Myocyte (in vitro differentiated cells): ENCODE measurements around the gene HSD11B1. TPM values are rescaled to one million over a fixed set of nuclear protein-coding genes. Genes with fewer than 3 reads are reported as not detected.
"Not testable (repeated sequence)": the region's sequence is repeated elsewhere in the genome, so short reads cannot be mapped to it uniquely, and the experiment has no call there.

Experiments
- DNase-seq: peaks from one replicate; pipeline ENCODE4 v3.0.0-alpha.2; 2012; ENCODE audit warnings: low read depth
- total RNA-seq: library from RNA; depleted of rRNA; stranded (reverse); fragments of >200 nt; gene quantifications from 2 replicates; pipeline ENCODE4 v1.2.3, GENCODE V29; 2014

Gene HSD11B1
- total RNA-seq, 1 donor from 2014 or later: 2.0 TPM

DNA sequence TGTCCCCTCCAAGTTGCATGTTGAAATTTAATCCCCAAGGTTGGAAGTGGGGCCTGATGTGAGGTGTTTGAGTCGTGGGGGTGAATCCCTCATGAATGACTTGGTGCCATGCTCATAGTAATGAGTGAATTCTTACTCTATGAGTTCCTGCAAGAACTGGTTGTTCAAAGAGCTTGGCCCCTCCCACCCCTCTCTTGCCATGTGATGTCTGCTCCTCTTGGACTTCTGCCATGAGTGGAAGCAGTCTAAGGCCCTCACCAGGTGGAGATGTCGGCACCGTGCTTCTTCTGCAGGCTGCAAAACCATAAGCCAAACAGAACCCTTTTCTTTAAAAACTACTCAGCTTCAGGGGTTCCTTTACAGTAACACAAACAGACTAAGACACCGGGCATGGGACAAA, 15.2 kb upstream of the HSD11B1 start:
- no peak for DNase-seq

DNA sequence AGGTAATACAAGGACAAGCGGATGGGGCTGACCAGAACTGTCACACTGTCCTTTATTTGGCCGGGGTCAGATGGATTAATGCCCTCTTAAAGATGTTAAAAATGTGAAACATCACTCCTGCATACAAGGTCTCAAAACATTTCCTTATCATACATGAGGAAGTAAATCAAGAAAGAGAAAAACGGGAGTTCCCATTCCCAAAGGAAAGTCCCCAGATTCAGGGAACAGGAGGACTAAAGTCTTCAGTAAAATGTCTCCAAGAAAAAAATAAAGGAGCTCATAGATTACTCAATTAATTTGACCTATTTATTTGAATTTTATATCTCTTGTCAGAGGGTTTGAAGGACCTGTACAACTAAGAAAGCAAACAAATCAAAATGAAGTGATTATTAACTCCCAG, 13.4 kb upstream of the HSD11B1 start:
- DNase-seq: no peak

DNA sequence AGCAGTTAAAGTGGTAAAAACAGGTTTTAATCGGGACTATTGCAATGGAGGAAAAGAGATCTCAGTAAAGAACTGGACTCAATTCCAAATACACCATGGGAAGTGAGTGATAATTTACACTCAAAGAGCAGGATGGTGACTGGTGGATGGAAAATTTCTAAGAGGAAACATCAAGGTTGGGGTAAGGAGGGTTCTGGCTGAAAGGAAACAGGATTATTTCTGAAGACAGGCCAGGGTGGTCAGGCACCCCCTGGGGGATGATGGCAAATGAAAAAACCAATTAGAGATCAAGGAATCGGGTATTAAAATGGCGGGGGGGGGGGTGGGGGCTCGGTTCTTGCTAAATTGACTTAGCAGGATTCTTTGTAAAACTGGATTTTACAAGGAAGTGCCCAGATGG, 12.3 kb upstream of the HSD11B1 start:
- no peak for DNase-seq

DNA sequence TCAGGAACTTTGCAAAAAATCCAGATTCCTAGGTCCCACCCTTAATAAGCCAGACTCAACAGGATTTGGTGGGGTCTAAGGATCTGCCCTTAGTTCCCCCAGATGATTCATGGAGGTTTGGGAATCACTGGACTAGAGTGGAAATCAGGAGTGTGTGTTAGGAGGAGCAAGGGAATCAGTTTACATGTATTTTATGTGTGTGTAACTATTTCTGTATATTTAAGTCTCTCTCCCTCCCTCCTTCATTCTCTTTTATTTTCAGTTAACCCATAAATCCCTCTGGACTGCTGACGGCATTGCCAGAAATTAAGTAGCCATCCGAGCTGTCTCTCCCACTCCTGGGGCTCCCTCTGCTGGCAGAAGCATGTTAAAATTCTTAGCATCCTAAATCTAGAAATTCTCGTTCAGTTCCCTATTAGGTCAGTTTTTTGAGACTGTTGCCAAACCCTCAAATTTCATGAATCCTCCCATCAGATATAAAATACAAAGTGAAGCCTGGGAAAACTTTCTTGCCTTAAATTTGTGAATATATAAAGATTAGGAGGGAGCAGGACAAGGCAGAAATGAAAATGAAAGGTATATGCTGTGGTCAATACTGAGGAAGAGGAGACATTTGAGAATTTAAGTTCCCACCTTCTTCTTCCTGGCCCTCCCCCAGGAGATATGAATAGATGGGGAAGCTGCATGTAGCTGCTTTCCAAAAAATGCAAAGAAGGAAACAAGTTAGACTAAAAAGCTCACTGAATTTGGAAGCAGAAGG, 11.7 kb upstream of the HSD11B1 start:
- peak; percentile 87 for DNase-seq

DNA sequence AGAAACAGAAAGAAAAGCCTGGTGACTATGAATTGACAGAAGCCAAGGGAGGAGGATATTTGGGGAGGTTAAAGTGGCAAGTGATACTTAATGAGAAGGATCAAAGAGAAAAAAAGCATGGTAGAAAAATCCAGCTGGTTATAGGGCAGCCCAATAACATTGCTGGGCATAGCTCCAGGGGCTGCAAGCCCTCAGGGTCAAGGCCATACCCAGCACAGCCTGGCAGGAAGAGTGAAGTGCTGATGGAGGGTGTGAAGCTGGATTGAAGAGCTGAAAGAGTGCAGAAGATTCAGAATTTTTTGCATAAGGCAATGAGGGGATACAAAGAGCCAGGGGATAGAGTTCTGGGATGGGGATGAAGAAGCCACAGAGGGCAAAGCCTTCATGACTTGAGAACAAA, 8.0 kb upstream of the HSD11B1 start:
- no peak for DNase-seq

DNA sequence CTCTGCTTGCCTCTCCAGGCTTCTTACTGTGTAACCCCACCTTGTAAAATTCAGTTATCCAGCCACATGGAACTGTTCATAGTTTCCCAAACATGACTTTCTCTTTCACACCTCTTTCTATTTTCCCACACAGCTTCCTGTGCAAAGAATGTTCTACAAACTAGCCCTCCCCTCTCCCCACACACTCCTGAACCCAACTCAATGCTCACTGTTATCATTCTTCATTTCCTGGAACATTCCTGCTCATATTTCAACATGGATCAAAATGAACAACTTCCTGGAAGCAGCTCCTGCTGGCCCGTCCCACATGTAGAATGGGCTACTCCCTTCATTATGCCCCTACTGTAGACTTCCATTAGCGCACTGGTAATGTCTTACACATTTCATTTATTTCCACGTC, 7.5 kb upstream of the HSD11B1 start:
- no peak for DNase-seq

DNA sequence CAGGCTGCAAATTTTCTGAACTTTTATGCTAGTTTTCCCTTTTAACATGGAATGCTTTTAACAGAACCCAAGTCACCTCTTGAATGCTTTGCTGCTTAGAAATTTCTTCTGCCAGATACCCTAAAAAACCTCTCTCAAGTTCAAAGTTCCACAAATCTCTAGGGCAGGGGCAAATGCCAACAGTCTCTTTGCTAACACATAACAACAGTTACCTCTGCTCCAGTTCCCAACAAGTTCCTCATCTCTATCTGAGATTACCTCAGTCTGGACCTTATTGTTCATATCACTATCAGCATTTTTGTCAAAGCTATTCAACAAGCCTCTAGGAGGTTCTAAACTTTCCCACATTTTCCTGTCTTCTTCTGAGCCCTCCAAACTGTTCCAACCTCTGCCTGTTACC, 4.0 kb upstream of the HSD11B1 start:
- DNase-seq: not testable (repeated sequence)

DNA sequence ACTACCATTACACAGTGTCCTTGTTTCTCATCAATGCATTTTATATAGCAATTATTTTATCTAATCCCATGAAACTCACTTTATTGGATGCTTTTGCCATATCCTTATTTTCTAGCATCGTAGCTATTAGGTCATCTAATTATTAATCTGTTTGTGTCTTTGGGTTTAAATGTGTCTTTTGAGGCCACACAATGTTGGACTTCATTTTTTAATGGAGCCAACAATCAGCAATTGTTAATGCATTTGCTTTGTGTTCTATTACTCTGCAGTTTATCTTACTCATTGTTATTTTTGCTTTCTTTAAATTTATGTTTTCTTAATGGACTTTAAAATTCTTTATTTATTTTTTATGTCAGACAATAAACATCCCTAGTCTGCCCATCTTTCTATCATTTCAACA, 1.8 kb upstream of the HSD11B1 start:
- DNase-seq: no peak

DNA sequence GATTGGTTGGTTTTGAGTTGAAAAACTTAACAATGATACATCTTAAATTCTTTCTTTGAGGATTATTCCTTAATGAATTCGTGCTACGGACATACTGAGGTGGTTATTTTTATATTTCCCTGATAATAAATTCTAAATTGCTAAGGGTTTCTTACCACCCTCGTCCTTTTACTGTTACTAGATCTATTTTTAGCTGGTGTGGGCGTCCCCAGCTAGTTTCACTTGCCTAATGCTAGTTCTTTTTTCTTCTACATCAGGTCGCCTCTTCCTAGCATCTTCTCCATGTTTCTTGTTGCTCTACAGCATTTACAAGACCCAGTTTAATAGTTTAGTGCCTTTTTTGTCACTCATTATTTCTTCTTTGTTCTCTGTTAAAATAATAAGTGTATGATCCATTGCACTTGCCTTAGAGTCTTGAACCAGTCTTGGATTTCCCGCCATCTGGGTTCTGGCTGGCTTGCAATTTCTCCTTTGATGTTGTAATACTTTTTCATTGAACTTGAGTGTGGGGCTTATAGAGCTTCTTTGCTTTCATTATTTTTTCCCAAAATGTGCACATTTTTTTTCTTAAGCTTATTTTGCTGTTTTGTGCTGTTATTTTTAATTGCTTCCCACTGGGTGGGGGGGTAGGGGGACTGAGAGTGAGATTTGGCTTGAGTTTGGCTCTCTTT, 677 bp upstream of the HSD11B1 start:
- no peak for DNase-seq

DNA sequence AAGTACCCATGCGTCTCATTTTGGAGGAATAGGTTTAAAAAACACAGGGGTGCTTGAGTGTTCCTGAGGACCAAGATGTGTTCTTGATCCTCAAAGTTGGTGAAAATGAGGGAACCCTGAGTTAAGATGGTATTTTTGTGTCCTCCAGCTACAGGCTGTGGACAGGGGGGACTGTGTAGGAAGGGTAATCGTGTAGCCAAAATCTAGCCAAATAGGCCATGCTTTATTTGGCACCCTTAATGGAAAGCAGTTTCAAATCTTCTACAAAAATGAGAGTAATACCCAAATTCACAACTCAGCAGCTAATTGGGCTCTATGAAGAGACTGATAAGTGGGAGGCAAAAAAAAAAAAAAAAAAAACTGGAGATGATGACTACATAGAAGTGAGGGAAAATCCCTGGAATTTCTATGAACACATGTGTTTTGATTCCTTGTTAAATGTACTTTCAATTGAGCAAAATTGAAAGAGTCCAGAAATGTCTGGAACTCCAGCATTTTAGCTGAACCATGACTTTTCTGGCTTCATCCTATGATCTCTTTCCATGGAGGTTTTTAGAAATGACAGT, 470 bp downstream of the HSD11B1 start:
- DNase-seq: no peak

DNA sequence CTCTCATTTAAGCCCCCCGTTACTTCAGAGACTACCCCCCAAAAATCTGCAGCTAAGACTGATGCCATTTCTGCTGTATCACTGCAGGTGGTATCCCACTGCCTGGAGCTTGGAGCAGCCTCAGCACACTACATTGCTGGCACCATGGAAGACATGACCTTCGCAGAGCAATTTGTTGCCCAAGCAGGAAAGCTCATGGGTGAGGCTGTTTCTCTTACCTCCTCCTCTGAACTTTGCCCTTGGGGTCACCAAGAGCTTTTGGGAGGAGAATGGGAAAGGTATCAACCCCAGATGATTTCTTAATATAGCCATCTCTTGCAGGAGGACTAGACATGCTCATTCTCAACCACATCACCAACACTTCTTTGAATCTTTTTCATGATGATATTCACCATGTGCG, 2.0 kb downstream of the HSD11B1 start:
- DNase-seq: no peak

DNA sequence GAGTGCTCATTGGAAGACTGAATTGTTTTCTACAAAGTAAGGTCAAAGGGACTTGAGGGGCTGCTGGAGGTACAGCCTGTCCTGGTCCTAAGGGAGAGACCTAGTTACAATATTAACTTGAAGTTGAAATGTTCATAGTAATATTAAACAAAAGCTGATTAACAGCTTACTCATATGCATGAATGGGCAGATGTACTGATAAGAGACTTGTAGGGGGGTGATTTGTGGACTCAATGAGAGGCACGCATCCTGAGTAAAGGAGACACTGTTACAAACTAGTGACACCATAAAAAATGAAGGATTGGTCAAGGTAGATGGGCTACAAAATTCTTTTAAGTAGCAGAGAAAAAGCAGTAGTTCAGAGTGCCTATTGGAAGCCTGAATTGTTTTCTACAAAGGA, 2.7 kb downstream of the HSD11B1 start:
- DNase-seq: no peak

DNA sequence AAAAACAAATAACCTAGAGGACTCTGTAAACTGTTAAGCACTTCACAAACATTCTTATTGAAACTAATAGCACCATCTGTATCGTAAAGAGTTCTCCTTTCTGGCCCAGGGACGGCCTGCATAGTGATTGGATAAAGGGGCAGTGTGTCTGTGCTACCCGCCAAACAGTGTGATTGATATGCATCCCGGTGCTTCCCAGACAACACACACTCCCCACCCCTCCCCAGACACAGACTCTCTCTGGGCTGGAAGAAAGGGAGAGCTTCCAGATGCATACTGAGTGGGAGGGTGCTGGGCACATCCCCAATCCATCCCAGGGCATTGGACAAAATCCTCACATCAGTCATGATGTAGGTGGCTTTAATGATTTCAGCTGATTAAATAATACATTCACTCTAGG, 3.7 kb downstream of the HSD11B1 start:
- no peak for DNase-seq

DNA sequence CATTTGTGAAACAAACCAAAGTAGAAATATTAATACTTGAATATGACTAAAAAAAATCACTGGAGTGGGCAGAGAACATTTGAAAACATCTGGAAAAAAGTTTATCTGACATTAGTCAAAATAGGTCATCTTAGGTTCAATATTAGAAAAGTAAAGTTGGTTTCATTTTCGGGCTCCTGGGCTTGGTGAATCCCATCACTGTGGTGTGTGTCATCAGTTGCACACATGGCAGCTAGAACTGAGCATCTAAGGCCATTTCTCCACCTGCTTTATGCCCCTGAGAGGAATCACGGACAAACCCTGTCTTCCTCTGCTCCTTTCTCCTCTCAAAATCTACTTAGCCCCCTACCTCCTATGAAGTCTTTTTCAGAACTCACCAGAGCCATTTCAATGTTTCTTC, 5.4 kb downstream of the HSD11B1 start:
- no peak for DNase-seq

DNA sequence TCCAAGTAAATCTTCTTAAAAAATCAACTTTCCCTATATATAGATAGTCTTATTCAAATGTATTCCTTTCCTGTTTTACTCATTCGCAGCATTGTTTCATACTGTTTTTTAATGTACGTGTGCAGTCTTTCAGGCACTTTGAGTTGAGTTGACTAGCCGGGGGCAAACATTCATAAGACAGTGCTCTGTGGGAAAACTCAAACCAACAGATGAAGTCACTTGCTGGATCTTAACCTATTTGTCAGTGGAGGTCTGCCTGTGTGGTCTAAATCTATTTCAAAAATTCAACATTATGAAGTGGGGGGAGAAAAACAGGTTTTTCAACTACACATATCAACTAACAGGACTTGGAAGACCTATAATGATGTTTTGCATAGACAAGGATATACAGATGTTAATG, 6.2 kb downstream of the HSD11B1 start:
- DNase-seq: no peak

DNA sequence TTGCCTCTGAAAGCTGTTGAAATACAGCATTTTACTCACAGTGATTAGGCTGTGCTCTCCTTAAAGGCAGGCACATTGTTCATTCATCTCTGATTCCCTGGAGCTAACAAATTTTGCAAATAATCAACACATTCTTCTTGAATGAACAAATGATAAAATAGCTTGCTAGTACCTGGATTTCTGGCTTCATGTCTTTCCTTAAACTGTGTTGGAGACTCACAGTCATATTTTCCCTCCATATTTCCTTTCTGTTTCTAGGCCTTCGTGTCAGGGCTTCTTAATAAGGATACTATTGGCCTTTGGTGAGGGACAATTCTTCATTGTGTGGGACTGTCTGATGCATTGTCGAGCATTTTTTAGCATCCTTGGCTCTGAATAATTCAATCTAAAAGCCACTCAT, 9.7 kb downstream of the HSD11B1 start:
- no peak for DNase-seq

DNA sequence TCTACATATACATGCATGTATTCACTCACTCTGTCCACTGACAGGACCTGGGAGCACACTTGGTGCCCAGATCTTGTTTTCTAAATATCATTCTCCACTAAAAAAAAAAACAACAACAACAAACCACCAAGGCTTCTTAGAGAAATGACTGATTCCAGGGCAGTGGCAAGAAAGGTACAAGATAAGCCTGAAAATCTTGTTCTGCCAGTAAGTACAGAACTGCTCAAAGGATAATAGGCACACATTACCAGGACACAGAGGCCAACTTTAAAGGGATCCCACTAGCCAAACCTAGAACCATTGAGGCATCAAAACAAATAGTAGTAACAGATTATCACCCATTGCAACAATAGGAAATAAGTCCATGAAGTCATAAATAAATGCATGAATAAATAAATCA, 10.7 kb downstream of the HSD11B1 start:
- DNase-seq: no peak

DNA sequence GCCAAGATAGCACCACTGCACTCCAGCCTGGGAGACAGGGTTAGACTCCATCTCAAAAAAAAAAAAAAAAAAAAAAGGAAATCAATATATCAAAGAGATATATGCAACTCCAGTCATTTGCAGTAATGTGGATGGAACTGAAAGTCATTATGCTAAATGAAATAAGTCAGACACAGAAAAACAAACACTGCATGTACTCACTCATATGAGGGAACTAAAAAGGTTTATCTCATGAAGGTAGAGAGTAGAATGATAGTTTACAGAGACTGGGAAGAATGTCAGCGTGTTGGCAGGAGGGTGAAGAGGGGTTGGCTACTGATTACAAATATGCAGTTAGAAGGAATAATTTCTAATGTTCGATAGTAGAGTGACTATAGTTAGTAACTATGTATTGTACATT, 13.2 kb downstream of the HSD11B1 start:
- DNase-seq: no peak

DNA sequence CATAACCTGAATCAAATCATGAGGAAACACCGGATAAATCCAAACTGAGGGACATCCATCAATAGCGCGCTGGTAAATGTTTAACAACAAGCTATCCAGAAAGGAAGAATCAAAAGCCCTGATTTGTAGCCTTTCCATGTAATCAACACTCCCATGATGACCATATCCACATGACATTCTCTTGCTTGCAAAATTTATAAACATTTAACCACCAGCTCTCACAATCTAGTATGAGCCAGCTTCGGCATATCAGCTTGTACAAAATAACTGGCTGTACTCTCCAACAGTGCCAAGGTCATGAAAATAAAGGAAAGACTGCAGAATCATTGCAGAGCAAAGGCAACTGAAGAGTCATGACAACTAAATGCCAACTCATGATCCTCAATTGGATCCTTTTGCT, 15.7 kb downstream of the HSD11B1 start:
- DNase-seq: peak; percentile 6

DNA sequence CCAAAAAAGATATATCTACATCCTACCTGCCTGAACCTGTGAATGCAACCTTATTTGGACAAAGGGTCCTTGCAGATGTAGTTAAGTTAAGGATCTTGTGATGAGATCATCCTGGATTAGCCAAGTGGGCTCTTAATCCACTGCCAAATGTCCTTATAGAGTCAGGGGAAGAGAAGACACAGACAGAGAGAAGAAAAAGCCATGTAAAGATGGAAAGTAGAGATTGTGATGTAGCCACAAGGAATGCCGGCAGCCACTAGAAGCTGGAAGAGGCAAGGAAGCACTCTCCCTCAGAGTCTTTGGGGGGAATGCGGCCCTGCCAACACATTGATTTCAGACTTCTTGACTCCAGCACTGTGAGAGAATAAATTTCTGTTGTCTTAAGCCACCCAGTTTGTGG, 16.2 kb downstream of the HSD11B1 start:
- DNase-seq: no peak

DNA sequence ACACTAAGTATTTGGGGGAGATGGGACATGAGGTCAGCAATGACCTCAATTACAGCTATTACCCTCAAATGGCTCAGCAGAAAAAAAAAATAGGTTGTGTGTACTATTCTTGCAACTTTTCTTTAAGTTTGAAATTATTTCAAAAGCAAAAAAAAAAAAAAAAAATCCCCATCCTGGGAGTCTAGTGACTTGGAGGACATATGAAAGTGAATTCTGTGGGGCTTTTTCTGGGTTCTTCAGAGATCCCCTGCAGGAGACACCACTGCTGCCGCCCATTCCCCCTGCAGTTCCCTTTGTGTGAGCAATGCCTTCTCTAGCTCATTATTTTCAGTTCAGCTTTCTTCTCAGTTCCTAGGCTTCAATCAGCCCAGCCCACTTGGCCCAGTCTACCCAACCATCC, 16.7 kb downstream of the HSD11B1 start:
- no peak for DNase-seq

DNA sequence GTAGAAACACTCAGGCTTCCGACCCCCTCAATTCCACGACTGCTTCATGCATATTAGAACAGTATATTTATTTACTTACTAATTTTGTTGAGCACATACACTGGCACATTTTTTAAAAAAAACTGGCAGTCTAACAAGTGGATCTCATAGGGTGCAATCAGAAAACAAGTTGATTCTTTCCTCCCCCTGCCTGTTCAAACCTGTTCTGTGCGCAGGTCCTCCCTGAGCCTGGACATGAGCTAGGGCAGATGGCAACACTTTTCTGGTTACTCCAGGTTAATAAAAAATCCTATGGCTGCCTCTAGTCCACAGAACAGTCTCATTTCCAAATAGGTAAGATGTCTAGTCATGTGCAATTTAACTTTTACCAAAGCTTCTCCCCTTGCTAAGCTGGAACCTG, 18.6 kb downstream of the HSD11B1 start:
- no peak for DNase-seq
